GM20000 (cell line): ENCODE data around the gene TBC1D16.

ENCODE experiments used
- DNase-seq: peaks from one replicate; pipeline ENCODE4 v3.0.0; 2012; ENCODE audit warnings: low spot score
- CTCF ChIP-seq: IDR thresholded peaks from 2 replicates; pipeline ENCODE4 v1.5.1; 2012; ENCODE audit warnings: mild to moderate bottlenecking, control low read depth; ENCODE audit errors: extremely low read depth, missing control alignments

The TBC1D16 gene

DNA sequence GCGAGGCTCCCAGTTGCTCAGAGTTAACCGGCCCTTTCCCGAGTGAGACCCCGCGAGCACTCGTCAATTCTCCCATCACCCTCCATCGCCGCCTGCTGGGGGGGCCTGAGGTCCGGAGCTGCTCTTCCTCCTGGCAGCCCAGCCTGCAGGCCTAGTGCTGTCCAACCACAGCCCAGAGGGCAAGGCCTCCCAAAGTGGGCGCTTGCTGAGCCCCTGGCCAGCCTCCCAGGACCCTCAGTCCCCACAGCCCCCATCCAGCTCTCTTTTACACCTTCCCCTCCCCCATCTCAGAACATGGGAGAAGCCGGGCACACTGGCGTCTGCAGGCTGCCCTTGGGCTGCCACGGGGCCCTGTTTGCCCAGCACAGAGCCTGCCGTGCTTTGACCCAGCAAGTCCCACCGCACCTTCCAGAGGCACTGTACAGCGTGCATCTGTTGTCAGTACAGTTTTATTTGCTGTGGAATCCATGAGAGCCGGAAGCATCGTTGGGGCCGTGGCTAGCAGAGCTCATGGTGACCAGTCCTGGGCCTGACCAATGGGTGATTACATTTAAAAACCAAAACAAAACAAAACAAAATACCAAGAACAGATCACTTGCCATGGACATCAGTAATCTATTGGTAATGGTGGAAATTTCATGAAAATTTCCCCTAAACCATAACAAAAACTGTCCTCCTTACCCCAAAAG, 100.3 kb downstream of the TBC1D16 start:
- no peak for TF ChIP-seq CTCF
- DNase-seq, result no peak

DNA sequence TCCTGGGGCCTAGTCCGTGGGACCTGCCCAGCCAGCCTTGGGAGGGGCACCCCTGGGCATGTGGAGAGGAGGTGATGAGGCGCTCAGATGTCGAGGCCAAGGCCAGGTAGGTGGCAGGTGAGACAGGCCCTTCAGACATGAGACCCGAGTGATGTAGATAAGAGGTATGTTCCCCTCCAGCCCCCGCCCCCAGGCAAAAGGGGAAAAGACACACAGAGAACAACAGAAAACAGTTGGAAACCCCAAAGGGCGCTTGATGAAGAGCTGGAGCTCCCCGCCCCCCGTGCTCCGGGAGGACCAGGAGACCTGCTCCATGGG, 101.1 kb downstream of the TBC1D16 start:
- no peak for TF ChIP-seq CTCF
- no peak for DNase-seq

DNA sequence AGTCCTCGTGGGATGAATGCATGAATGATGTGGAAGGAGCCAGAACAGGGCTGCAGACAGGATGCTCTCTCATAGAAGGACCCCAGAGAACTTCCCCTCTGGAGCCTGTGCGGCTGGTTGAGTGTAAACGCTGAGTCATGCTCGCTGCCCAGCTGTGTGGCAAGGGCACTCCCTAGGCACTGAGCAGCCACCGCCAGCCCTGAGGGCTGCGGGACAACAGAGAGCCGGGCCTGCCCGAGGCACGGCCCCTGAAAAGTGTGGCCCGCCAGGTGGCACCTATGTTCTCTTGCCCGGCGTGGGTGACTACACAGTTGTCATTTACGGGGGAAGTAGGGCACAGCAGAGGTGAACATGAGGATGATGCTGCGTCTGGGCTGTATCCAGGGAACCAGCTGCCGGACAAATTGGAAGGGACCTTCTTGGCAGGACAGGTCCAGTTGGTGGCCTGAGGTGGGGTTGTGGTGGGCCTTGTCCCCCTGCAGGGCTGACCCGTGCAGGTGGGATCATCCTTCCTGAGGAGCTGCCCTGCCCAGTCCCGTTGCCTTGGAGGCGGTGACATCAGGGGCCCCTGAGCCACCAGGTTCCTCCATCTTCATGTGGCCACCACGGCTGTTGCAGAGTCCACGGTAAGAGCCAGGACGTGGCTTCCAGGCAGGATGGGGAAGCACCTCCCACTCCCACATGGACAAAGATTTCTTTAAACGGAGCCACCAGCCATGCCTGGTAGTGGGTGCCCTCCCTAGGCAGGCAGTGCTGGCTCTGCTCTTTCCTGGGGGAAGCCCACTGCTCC, 101.6 kb downstream of the TBC1D16 start:
- TF ChIP-seq CTCF, result no peak
- no peak for DNase-seq

DNA sequence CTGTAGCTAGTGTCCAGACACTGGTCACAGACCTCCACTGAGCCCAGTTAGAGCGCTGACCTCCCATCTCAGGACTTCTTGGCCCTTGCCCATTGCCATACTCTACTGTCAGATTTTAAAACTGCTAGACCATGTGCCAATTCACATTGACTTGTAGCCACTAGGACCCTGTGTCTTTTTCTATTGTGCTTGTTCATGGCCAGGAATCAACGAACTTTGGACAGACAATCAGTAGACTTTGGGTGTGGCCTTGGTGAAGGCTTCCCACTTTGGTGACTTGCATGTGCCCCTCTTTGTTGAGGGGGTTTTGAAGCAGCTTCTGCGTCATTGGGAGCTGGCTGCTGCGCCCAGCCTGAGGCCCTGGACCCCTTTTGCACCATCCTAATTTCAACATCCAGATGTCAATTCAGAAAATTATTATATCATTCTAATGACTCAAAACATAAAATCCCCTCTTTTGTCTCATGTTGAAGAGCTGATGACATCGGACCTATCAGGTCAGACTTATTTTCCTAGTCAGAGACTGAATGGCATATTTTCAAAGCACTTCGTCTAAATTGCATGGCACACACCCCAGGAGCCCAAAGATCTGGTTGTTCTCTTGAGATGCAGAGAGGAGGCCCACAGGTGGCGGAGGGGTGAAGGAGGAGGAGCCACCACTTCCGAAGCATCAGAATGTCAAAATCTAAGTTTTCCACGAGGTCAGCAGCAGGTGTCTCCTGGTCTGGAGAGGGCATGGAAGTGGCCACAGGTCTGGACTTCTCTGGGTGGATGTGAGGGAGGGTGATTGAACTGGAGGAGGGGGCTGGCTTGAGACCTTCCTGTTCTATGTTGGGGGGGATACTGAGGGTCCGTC, 103.0 kb downstream of the TBC1D16 start:
- DNase-seq, result no peak
- no peak for TF ChIP-seq CTCF

- no peak for TF ChIP-seq CTCF
- no peak for DNase-seq
Measured at GRCh38 chr17:79931817-79932309, 103.8 kb downstream of the TBC1D16 start.

DNA sequence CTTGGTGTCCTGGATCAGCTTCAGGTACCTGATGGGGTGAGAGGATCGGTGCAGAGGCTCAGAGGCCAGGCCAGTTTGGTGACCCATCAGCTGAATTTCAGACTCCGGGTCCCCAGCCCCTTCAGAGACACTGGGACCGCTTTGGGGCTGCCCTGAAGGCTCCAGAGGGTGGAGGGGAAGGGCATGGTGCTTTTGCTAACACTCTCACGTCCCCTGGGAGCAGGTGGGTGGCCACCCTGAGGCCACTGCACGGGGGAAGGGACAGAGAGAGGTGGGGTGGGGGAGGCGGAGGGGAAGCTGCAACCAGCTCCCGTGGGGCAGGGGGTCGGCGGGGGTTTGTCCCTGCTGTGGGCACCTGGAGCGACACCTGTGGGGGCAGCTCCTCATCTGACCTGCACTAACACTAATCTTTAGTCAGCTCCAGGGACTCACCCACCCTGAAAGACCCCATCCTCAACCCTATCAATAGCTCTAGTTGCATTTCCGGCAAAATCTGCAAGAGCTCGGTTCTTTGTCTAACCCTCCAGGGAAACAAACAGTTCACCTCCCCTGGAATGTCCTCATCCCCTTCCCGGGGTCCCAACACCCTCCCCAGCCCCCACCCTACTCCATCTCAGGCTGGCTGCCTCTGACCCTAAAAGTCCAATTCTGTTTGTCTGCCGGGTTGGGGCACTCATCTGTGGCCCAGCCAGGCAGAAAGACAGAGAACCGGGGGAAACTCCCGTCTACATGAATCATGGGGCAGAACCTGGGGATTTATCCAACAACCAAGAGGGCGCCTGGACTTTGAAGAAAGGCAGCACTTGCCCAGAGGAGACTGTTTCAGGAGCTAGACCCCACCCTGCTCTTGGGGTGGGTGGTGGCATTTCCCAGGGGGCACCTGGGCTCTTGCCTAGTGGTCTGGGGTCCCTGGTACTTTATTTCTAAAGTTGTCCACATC, 104.5 kb downstream of the TBC1D16 start:
- TF ChIP-seq CTCF, result no peak
- no peak for DNase-seq
